ENCODE measurements around the gene EGLN1. TPM values are rescaled to one million over a fixed set of nuclear protein-coding genes. Genes with fewer than 3 reads are reported as not detected.

The EGLN1 gene
- total RNA-seq, 1 donor from 2014 or later = 26.3 TPM

GRCh38 chr1:231418101-231418740 is 3.9 kb downstream of the EGLN1 start:
- TF ChIP-seq POLR2AphosphoS5 (IDR thresholded peaks at IDR 0.05; ENCODE audit: insufficient read depth in 1 of 2, low read depth in 1 of 2) = no peak
- TF ChIP-seq POLR2A (IDR thresholded peaks at IDR 0.05) = no peak
- TF ChIP-seq CTCF (IDR thresholded peaks at IDR 0.05) = no peak
- no peak for DNase-seq (ENCODE audit: extremely low spot score in 2 of 2)
- Histone ChIP-seq H3K9me3 (no peaks in the 10 kb centered on the region), H3K36me3 (peaks cover 0 to 2% of the 10 kb centered on the region in 2 donors), H3K4me3 (peak overlapping the region; percentile 79 to 86), H3K4me1 (peaks cover 71% of the 10 kb centered on the region), H3K27me3 (no peaks in the 10 kb centered on the region), H3K27ac (peak overlapping the region; percentile 20)
- intact Hi-C loops (cut with DNase I) = no loop called here

GRCh38 chr1:231417513-231417912 is 4.6 kb downstream of the EGLN1 start:
- Histone ChIP-seq H3K27ac (no peak overlapping the region), H3K9me3 (no peaks in the 10 kb centered on the region), H3K4me3 (peak overlapping the region; percentile 18 to 79), H3K36me3 (peaks cover 0 to 5% of the 10 kb centered on the region in 2 donors), H3K27me3 (no peaks in the 10 kb centered on the region), H3K4me1 (peaks cover 73% of the 10 kb centered on the region)
- DNase-seq (ENCODE audit: extremely low spot score in 2 of 2) = no peak
- intact Hi-C loops (cut with DNase I) = no loop called here
- TF ChIP-seq POLR2A (IDR thresholded peaks at IDR 0.05) = no peak
- TF ChIP-seq CTCF (IDR thresholded peaks at IDR 0.05) = no peak
- TF ChIP-seq POLR2AphosphoS5 (IDR thresholded peaks at IDR 0.05; ENCODE audit: insufficient read depth in 1 of 2, low read depth in 1 of 2) = no peak

- DNase-seq (ENCODE audit: extremely low spot score in 2 of 2) = no peak
- H3K36me3 ChIP-seq = peaks cover 0 to 5% of the 10 kb centered on the region in 2 donors
- TF ChIP-seq POLR2AphosphoS5 (IDR thresholded peaks at IDR 0.05; ENCODE audit: insufficient read depth in 1 of 2, low read depth in 1 of 2) (no peak), POLR2A (IDR thresholded peaks at IDR 0.05) (no peak), CTCF (IDR thresholded peaks at IDR 0.05) (no peak)
- peak overlapping the region; percentile 18 to 79 for H3K4me3 ChIP-seq
- peaks cover 77% of the 10 kb centered on the region for H3K4me1 ChIP-seq
- no peaks in the 10 kb centered on the region for H3K9me3 ChIP-seq
- no peak overlapping the region for H3K27ac ChIP-seq
- intact Hi-C loops (cut with DNase I) = no loop called here
- H3K27me3 ChIP-seq = no peaks in the 10 kb centered on the region
These were observed 5.2 kb downstream of the EGLN1 start for GRCh38 chr1:231416901-231417300.

GRCh38 chr1:231415018-231415583 is 7.0 kb downstream of the EGLN1 start:
- peaks cover 92% of the 10 kb centered on the region for H3K4me1 ChIP-seq
- no peak for DNase-seq (ENCODE audit: extremely low spot score in 2 of 2)
- TF ChIP-seq POLR2A (IDR thresholded peaks at IDR 0.05) (no peak), POLR2AphosphoS5 (IDR thresholded peaks at IDR 0.05; ENCODE audit: insufficient read depth in 1 of 2, low read depth in 1 of 2) (no peak), CTCF (IDR thresholded peaks at IDR 0.05) (no peak)
- no peak overlapping the region for H3K4me3 ChIP-seq
- peaks cover 0 to 5% of the 10 kb centered on the region in 2 donors for H3K36me3 ChIP-seq
- intact Hi-C loops (cut with DNase I) = no loop called here
- no peaks in the 10 kb centered on the region for H3K9me3 ChIP-seq
- H3K27me3 ChIP-seq = no peaks in the 10 kb centered on the region
- H3K27ac ChIP-seq = peak overlapping the region; percentile 56
